Lung (tissue), 12 donors: ENCODE results near the gene MRPL9. TPM values are rescaled to one million over a fixed set of nuclear protein-coding genes. Genes with fewer than 3 reads are reported as not detected.

Experiments used
- ATAC-seq: fragments of 200-7000 bp; cut with Tn5 transposase; one replicate; pipeline ENCODE4 v1.9.1; 2020; ENCODE audit warnings: moderate number of reproducible peaks; ENCODE audit not compliant: insufficient read depth, low FRiP score
- DNase-seq, 3 donors: peaks; one replicate each; pipeline ENCODE4 v3.0.0-alpha.2; 2013 to 2017
- H3K27ac ChIP-seq, 2 donors: one replicate each; pipeline ENCODE4 v1.5.1; 2013; ENCODE audit warnings: mild to moderate bottlenecking in 2 of 2, moderate library complexity in 2 of 2, control low read depth in 1 of 2, inconsistent platforms in 1 of 2, low read depth in 1 of 2, low read length in 1 of 2
- H3K27me3 ChIP-seq, 3 donors: one replicate each; pipeline ENCODE4 v1.5.1; 2013; ENCODE audit warnings: low read length in 2 of 3; ENCODE audit not compliant: control insufficient read depth in 3 of 3, insufficient read depth in 3 of 3
- H3K36me3 ChIP-seq, 4 donors: one replicate each; pipeline ENCODE4 v1.5.1; 2013; ENCODE audit warnings: low read length in 4 of 4, mild to moderate bottlenecking in 1 of 4, moderate library complexity in 1 of 4; ENCODE audit not compliant: control insufficient read depth in 4 of 4, insufficient read depth in 4 of 4
- H3K4me1 ChIP-seq, 5 donors: one replicate each; pipeline ENCODE4 v1.5.1; 2013; ENCODE audit warnings: low read length in 5 of 5, mild to moderate bottlenecking in 2 of 5, moderate library complexity in 1 of 5; ENCODE audit not compliant: control insufficient read depth in 5 of 5, insufficient read depth in 5 of 5
- H3K4me3 ChIP-seq: one replicate; pipeline ENCODE4 v1.5.1; 2013; ENCODE audit warnings: mild to moderate bottlenecking, control low read depth, moderate library complexity
- H3K9ac ChIP-seq, 2 donors: one replicate each; pipeline ENCODE4 v1.5.1; 2013; ENCODE audit warnings: low read length in 2 of 2, control low read depth in 1 of 2; ENCODE audit not compliant: insufficient read depth in 1 of 2
- H3K9me3 ChIP-seq, 4 donors: one replicate each; pipeline ENCODE4 v1.5.1; 2013; ENCODE audit warnings: low read length in 3 of 4, mild to moderate bottlenecking in 1 of 4, moderate library complexity in 1 of 4; ENCODE audit not compliant: control insufficient read depth in 4 of 4, insufficient read depth in 3 of 4
- CTCF ChIP-seq: IDR thresholded peaks from 2 replicates; pipeline ENCODE4 v1.5.1; 2012; ENCODE audit warnings: mild to moderate bottlenecking; ENCODE audit errors: control extremely low read depth, extremely low read depth
- WGBS, 2 donors: extraction: QIAGEN DNeasy Blood & Tissue Kit; methylation state at CpG; one replicate each; pipeline ENCODE4 v1.1.7; 2013; 5-methylcytosine and 5-hydroxymethylcytosine counted together
- polyA plus RNA-seq, 2 donors: library from polyadenylated mRNA; stranded (reverse); fragments of 200-250 nt; gene quantifications; one replicate each; pipeline ENCODE4 v1.2.1, GENCODE V29; 2013
- total RNA-seq, 2 donors: library from RNA; depleted of rRNA in 1 of 2; stranded (reverse); fragments of >200 nt in 1 of 2; gene quantifications; one replicate each; pipeline ENCODE4 v1.2.1, GENCODE V29; 2014 to 2021
- donor health status: control.
- donor health status: control.
- donor health status: Bipolar disorder and iron deficiency.
- donor health status: healthy.
- donor health status: DM: yes; HTN: yes; CAD: no.

Gene MRPL9
- total and polyA plus RNA-seq, 4 donors, result 51.0 to 68.1 (median 55.6) TPM

GRCh38 chr1:151803164-151803563 is 39.9 kb upstream of the MRPL9 start:
- no peak for DNase-seq

GRCh38 chr1:151802372-151802771 is 39.1 kb upstream of the MRPL9 start:
- WGBS, 2 donors, result 91 to 96% methylated on average over 5 of the region's 5 CpGs
- Histone ChIP-seq H3K9ac (no peak overlapping the region), H3K27me3 (peaks cover 0 to 20% (median 4%) of the 10 kb centered on the region in 3 donors), H3K36me3 (peaks cover 0 to 2% (median 0%) of the 10 kb centered on the region in 4 donors), H3K4me3 (no peak overlapping the region), H3K27ac (no peak overlapping the region), H3K4me1 (no peaks in the 10 kb centered on the region), H3K9me3 (no peaks in the 10 kb centered on the region)
- DNase-seq (no peak), ATAC-seq (no peak)
- no peak for TF ChIP-seq CTCF

More at GRCh38 chr1:151803164-151803563, 39.9 kb upstream of the MRPL9 start:
- Histone ChIP-seq H3K4me3 (no peak overlapping the region), H3K27ac (no peak overlapping the region), H3K27me3 (peaks cover 0 to 18% (median 4%) of the 10 kb centered on the region in 3 donors), H3K9ac (no peak overlapping the region), H3K36me3 (peaks cover 0 to 3% (median 0%) of the 10 kb centered on the region in 4 donors), H3K9me3 (no peaks in the 10 kb centered on the region), H3K4me1 (no peaks in the 10 kb centered on the region)
- TF ChIP-seq CTCF, result no peak
- ATAC-seq, result no peak

- H3K36me3 ChIP-seq, result no peaks in the 10 kb centered on the region
- no peaks in the 10 kb centered on the region for H3K9me3 ChIP-seq
- H3K9ac ChIP-seq, result no peak overlapping the region
- DNase-seq, result no peak
- ATAC-seq, result no peak
- 86 to 91% methylated on average over 7 of the region's 7 CpGs for WGBS, 2 donors
- no peak overlapping the region for H3K4me3 ChIP-seq
- H3K27ac ChIP-seq, result no peak overlapping the region
- TF ChIP-seq CTCF, result no peak
- H3K27me3 ChIP-seq, result peaks cover 0 to 20% (median 4%) of the 10 kb centered on the region in 3 donors
- no peaks in the 10 kb centered on the region for H3K4me1 ChIP-seq
Measured at GRCh38 chr1:151801846-151802245, 38.5 kb upstream of the MRPL9 start.

GRCh38 chr1:151801310-151801820 is 38.1 kb upstream of the MRPL9 start:
- DNase-seq, result no peak
- H3K9ac ChIP-seq, result no peak overlapping the region
- TF ChIP-seq CTCF, result no peak
- no peak overlapping the region for H3K4me3 ChIP-seq
- ATAC-seq, result no peak
- no peaks in the 10 kb centered on the region for H3K9me3 ChIP-seq
- peaks cover 0 to 20% (median 4%) of the 10 kb centered on the region in 3 donors for H3K27me3 ChIP-seq
- H3K4me1 ChIP-seq, result no peaks in the 10 kb centered on the region
- no peak overlapping the region for H3K27ac ChIP-seq
- no peaks in the 10 kb centered on the region for H3K36me3 ChIP-seq
- WGBS, 2 donors, result 94 to 97% methylated on average over 12 of the region's 12 CpGs
